Measurements from ENCODE around the gene TBC1D2B.

The TBC1D2B gene

DNA sequence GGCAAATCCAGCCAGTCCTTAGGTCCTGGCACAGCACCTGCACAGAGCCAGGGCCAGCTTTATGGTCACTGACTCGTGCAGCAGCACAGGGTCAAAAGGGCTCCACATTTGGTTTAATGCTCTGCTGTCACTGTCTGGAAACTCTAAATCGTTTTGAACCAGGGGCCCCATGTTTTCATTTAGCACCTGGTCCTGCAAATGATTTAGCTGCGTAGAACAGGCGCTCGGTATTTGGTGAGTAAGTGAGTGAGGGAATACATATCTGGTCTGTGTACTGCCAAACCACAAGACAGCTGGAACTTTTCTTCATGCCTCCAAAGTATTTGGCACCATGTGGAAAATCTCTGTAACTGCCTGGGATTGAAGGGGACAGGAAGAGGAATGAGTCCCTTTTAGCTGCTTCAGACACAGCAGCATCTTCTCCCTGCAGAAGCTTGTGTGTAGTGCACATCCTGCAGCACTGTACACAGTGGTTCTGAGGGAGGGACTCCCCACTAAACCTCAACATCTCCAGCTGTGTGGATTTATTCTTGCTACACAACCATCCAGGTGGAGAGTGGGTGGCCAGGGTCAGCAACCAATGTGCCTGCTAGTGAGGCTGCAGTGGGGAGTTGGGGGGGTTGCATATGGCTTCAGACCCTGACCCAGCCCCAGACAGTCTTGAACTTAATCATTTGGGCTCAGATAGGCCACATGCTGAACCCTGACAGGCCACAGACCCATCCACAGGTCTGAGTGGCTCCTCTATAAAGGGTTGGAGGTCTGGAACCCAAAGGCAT, 15.9 kb upstream of the TBC1D2B start:
- DNase-seq = no peak

DNA sequence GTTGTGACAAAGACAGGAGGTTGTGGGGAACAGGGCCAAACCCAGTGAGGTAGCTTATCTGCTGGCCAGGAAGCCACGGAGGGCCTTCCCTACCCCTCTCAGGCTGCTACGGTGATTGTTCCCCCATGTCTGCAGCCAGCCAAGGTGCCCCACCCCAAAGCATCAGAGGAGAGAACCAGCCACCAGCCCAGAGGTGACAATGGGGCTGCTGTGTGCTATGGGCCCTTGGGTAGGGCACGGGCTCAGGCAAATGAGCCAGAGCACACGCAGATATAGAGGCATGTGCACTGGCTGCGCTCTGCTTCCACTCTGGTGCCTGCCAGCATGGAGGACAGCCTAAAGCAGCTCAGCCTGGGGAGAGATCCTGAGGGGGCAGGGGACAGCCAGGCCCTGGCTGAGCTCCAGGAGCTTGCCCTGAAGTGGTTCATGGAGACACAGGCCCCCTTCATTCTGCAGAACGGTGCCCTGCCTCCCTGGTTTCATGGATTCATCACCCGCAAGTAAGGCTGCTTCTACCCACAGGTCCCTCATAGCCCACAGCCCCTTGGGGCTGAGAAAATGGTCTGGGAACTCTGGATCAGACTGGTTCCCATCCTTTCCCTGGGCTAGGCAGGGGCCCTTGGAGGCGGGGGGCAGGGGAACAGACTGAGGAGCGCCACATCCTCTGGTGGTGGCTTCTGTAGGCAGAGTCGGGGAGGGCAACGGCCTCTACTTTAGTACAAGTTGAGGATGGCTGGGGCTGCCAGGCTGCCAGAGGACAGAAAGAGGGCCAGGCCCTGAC, 14.9 kb upstream of the TBC1D2B start, which contains the start of gene SH2D7:
Gene SH2D7 (plus strand): TSS at position 301 of the 781 bp plus-strand sequence. CDS start 24 bp downstream, at position 325.
- DNase-seq = no peak

DNA sequence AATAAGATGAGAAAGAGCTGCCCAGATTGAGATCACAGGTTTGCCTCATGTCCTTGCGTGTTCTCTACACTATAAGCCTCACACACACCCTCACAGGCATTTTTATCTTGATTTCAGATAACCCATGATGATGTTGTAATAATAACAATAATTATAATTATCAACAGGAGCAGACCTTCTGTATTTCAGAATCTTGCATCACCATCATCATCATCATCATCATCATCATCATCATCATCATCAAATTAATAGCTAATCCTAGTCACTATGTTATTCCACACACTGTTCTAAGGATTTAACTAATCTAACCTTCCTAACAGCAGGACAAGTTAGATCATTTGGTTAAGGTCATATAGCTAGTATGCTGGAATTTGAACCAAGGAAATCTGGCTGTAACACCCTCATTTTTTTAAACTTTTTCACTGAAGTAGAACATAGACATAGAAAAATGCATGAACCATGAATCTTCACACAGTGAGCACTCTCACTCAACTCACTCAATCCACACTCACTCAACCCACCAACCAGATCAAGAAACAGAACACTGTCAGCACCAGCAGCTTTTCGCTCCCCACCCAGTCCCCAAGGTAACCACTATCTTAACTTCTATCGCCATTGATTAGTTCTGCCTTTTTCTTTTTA, 13.0 kb upstream of the TBC1D2B start:
- DNase-seq = no peak

DNA sequence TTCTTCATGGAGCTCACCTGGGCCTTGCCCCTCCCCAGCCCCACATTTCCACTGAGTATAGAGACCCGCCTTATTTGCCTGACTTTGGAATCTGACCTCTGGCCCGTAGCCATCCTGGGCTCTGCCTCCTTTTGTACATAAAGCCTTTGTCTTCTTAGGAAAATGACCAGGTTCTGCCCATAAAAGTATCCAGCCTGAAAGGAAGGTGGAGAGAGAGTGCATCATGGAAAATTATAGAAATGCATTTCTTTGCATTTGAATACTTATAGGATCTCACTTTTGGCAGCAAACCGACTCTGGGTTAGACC, 11.2 kb upstream of the TBC1D2B start:
- no peak for DNase-seq

DNA sequence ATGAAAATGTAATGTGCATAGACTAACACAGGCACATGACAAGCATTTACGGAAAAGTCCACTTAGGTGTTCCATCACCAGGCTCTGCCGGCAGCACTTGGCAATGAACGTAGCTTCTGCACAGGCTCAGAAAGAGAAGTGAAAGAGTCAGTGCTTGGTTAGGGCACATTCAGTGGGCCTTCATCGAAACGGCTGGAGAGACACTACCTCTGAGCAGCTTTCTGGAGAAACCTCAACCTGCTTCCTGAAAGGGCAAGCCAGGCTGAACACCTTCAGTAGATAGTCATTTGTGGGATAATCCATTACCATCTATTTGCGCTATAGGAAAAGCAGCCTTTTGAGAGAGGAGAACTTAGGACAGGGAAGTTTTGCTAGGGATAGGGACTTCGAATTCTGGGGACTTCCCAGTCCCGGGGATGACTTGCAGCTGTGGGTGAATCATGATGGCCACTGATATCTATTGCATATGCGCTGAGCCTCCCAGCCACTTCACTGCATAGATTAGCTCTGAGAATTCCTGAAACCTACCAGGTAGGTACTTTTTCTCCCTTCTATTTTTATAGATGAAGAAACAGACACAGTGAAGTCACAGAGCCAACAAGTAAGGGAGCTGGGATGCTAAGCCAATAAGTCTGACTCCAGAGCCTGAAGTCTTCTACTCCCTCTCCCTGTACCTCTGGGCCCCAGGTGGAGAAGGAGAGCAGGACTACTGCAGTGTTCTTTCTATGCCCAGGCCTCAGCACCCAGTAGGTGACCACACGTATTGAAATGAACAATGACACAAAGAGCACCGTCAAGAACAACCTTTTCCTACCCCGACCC, 10.7 kb upstream of the TBC1D2B start:
- no peak for DNase-seq

DNA sequence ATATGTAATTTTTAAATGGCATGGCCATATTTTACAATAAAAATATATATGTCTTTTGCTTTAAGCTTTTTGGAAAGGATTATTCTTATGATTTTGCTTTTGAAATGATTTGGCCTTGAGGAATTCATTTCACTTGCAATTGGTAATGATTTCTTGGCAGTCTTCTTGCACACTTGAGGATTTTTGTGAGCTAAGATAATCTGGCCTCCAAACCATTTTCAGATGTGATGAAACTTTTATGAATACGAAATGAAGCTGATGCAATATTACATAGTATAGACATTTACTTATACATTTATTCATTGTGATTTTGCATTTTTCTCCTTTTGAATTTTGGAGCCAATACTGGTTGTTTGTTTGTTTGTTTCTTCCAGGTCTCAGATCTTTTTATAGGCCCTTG, 8.4 kb upstream of the TBC1D2B start:
- DNase-seq = no peak

DNA sequence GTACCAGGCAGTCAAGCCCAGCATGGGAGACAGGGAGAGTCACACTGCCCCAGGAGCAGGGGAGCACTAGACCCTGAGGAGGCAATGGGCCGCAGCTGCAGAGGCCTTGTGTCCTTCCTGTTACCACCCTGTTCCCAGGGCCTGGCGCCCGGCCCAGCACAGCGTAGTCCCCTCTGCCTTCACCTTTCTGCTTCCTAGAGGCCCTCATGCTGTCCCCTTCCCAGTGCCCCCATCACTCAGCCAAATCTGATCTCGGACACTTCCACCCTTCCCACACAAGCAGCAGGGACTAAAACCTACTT, 6.9 kb upstream of the TBC1D2B start:
- DNase-seq = no peak

DNA sequence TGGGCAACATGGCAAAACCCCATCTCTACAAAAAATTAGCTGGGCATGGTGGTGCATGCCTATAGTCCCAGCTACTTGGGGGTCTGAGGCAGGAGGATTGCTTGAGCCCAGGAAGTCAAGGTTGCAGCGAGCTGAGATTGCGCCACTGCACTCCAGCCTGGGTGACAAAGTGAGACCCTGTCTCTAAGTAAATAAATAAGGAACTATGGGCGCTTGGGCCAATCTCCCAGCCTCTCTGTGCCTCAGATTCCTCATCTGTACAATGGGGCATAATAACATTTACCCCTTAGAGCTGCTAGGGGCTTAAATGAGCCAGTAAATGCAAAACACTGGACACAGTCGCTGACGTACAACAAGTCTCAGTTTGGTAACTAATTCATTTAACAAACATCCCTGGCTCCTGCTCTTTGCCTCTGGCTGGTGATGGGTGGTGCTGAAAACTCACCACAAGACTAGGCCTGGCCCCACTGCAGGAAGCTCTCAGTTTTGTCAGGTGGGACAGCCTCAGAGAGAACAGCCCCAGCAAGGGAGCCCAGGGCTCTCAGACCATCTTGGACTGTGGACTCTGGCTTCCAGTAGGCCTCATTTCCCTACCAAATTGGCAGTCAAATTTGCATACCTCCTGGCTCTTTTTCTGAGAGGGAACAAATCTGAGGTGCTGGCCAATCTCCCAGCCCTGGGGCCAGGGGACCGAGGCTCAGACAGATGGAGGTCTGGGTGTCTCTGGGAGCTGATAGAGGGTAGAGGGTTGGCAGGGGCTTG, 6.4 kb upstream of the TBC1D2B start:
- no peak for DNase-seq

DNA sequence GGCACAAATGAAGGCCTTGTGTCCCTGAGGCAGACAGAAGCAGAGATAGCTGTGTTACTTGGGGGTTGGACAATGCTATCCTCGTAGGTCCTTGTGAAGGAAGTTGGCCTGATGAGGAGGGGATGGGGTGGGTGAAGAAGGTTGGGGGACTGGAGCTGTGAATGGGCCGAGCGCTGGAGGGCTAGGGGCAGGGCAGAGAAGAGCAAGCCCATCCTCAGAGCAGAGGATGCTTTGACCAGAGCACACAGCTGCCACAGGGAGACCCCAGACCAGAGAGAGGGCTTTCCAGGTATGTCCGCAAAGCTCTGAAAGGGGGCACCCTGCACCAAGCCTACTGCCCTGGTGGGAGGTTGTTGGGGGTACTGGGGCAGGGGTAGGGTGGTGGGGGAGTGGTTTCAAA, 5.7 kb upstream of the TBC1D2B start:
- DNase-seq = no peak

DNA sequence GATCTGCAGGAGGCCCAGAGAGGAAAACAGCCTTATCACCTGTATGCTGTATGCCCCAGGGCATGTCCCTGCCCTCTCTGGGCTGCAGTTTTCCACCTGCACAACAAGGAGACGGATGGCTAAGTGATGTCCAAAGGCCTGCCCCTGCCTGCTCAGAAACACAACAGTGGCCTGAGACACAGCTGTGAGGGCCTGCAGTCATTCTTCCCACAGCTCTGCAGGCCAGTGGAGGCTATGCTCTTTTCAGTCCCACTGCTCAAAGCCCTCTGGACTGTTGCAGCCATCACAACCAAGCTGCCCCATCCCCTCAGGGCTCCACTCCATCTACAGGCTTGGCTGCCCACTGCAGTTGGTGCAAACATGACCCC, 5.2 kb upstream of the TBC1D2B start:
- no peak for DNase-seq

DNA sequence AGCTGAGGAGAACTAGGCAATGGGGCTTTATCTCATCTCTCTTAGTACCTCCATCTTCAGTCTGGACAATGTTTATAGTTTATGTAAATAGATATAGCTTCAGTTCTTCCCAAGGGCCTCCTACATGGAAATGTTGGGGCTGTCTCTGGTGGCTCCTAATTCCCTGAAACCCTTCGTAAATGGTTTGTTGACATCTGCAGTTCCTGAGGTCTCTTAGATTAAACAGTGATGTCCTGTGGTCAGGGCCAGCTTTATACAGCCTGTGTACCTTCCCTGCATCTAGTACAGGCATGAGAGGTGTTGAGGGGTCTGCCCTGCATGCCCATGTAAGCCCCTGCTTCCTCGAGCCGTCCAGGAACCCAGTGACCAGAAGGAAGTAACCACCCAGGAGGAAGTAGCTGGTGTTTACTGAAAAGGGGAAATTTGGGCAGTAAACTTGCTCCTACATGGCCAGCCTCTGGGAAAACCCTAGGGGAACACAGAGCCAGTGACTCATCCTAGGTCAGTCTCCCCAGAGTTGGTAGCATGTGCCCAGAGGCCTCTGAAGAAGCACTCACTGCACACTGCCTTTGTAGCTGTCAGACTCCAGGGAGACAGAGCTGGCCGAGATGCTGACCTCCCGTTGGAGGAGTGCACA, 4.7 kb upstream of the TBC1D2B start:
- DNase-seq = no peak

DNA sequence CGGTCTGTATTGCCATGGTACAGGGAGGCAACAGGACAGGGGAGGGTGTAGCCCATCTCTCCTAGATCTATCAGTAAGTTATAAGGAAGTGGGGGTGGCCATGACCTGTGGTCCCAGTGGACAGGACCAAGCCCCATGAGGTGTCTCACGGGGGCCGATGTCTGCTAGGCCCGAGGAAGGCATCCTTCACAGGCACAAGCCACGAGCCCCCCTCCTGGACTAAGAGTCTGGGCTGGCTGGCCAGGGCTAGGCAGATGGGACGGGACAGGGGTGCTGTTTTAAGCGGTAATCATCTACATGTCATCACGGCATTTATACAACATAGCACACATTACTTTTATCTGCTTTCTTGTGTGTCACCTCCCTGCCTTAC, 2.6 kb upstream of the TBC1D2B start:
- no peak for DNase-seq

DNA sequence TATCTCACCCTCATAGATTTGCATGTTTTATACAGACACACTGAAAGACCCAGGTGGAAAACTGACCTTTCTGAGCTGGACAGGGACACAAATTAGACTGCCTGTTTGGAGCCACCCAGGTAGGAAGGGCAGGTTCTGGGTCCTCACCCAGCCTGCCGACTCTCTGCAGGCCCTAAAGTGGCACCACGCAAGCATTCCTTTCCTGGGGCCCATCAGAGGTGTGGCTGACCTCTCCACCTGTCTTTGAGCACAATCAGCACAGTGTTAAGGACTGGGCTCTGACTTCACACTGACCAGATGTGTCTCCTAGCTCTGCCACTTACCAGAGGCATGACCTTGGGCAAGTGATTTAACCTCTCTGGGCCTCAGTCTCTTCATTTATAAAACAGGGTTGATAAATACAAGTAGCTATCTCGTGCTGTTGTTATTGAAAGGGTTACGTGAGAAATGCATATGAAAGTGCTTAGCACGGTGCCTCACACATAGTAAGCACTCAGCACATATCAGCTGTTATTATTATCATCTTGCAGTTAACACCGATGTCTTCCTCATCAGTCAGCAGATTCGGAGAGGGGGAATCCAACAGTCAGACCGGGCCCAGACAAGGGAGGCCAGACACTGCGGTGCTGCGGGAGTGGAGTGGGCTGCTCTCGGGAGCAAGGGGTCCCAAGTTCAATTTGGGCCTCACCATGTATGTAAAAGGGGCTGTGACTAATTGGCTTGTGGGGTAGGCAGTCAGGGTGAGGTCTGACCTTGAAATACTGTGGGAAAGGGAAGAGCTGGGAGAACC, 2.0 kb upstream of the TBC1D2B start:
- no peak for DNase-seq

DNA sequence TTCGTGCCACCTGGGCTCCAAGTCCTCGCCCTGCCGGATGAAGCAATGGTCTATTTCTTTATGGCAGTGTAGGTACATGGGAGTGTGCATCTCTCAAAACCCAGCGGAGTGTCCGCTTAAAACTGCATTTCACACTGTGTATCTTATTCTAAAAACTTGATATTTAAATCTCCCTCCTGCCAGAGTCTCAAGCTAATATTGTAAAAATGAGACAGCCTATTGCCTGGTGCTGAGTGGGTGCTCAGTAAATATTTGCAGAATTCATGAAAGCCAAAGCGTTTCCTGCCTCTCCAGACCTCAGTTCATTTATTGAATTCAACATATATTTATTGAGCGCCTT, 330 bp upstream of the TBC1D2B start:
- no peak for DNase-seq

DNA sequence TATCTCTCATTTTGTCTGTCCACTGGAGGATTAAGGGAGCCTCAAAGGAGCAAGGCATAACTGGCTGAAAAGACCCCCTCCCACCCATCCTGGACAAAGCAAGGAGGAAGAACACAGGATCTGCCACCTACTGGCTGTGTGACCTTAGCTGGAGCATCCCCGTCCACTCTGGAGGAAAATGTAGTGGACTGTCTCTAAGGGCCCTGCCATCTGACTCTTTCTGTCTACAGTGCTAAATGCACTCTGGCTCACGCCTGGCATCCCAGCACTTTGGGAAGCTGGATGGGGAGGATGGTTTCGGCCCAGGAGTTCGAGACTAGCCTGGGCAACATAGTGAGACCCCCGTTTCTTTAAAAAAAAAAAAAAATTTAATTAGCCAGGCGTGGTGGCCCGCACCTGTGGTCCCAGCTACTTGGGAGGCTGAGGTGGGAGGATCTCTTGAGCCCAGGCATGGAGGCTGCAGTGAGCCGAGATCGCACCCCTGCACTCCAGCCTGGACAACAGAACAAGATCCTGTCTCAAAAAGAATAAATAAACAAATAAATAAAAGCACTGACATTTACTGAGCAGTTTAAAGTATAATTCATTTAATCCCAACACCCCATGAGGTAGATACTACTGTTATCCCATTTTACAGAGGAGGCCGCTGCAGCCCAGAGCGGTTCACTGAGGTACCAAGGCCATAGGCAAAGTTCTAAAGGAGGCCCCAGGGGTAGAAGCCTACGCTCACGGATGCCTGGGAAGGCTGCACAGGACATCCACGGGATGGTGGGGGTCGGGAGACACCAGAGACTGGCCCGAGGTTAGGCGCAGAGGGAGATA, 1.1 kb downstream of the TBC1D2B start:
- DNase-seq = no peak

DNA sequence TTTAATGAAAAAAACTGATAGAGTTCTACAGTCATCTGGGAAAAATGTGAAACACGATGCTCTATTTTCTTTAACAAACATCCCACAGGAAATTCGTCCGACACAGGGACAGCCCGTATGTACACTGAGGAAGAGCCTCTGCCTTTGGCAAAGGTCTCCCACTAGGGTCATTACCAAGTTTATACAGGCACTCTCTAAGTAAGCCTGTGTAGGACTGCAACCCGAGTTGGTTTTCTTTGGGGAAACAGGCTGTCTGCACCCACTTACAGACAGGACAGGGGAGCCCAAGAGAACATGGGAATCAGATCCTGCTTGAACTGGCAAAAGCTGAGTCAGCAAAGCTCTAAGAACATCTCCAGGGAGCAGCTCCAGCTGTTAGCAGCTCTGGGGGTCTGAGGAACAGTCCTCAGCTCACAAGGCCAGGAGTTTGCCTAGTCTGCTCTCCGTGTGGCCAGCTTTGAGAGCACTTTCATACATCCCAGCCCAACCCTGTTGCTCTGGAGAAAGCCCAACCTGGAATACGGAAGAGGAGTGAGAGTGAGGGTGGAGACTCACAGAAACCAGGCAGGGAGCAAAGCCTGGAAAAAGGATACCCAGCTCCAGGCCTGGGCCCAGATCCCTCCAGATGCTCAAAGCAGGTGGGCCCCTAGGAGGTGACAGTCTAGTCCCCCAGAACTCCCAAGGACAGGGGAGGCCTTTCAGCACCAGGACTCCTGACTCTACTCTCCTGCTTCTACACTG, 1.9 kb downstream of the TBC1D2B start:
- peak; percentile 23 for DNase-seq

DNA sequence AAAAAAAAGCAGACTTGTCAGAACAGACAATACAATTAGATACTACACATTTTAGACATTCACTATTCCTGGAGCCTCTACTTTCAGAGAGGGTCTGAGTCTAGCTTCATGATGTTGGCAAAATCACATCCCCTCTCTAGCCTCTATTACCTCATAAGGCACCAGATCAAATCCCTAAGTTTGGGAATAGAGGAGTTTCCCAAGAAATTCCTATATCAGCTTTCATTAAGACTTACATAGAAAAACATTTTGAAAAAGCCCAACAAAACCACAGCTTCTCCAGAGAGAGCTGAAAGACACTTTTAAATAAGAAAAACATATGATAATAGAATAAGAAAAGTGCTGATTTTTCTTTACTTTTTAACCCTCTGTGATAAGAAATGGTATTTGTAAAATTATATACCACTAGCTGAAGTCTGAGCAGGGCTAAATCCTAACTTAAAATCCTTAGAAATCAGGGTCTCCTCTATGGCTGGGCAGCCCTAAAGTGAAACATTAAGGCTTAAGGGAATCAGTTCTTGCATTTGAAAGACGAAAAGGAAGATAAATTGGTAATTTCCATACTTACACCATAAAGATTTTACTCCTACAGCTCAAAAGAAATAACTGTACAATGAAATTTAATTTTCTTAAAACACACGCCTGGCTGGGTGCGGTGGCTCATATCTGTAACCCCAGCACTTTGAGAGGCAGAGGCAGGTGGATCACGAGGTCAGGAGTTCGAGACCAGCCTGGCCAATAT, 4.3 kb downstream of the TBC1D2B start:
- no peak for DNase-seq

DNA sequence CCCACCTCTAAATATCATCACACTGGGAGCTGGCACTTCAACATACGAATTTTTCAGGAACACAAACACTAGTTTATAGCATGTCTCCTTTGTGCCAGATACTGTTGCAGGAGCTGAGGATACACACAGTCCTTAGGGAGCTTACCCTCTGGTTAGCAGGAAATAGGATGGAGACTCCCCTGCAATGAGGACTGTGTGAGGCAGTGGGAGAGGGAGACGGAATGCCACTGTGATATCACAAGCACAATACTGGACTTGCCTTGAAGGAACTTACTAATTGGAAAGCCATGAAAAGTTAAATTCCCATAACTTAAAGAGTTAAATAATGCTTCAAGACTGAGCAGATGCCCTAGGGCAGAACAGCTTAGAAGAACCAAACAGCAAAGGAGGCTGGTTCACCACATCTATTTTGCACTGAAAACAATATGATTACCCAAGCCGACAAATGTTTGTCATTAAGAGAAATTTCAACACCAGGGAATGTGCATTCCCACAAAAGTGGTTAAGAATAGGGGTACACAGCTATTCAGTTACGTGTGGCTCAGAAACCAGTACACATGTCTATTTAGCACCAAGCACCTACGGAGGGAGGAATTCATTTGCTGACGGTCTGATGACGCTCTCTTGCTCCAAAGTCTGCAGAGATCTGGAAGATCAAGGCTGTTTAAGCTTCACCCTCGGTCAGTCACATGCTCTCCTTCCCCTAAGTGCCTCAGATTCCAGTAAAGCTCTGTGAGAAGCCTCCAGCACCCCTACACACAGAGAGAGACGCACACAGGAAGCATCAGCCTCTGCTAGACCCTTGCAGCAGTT, 5.2 kb downstream of the TBC1D2B start:
- DNase-seq = no peak

All from COR-L47 (cell line).